ENCODE data around the gene RNF114. TPM values are rescaled to one million over a fixed set of nuclear protein-coding genes. Genes with fewer than 3 reads are reported as not detected.

Gene RNF114
- total and polyA plus RNA-seq, 2 experiments from 2014 or later: 65.8 to 93.7 TPM

GRCh38 chr20:50001784-50002311, 65.7 kb downstream of the RNF114 start:
- no peaks in the 10 kb centered on the region for H3K79me2 ChIP-seq

GRCh38 chr20:50003253-50003656, 67.1 kb downstream of the RNF114 start:
- H3K4me3 ChIP-seq: no peak overlapping the region
- no peaks in the 10 kb centered on the region for H3K9me2 ChIP-seq (replicated peaks; ENCODE audit: insufficient read depth)
- H3K4me1 ChIP-seq (ENCODE audit: insufficient read depth): no peaks in the 10 kb centered on the region
- peak; percentile 67 for DNase-seq (ENCODE audit: low spot score)
- H3K4me2 ChIP-seq: no peak overlapping the region
- H2AFZ ChIP-seq: no peak overlapping the region
- no peaks in the 10 kb centered on the region for H3K36me3 ChIP-seq (replicated peaks; ENCODE audit: insufficient read depth, low read depth)
- no peaks in the 10 kb centered on the region for H3K27me3 ChIP-seq
- WGBS (ENCODE audit: low lambda C conversion rate, missing lambda C conversion rate): 78% methylated on average over 4 of the region's 4 CpGs
- no peaks in the 10 kb centered on the region for H4K20me1 ChIP-seq (ENCODE audit: insufficient read depth, poor library complexity, severe bottlenecking)
- H3K9me3 ChIP-seq (ENCODE audit: low read depth): no peaks in the 10 kb centered on the region
- no peak for TF ChIP-seq EZH2 (IDR thresholded peaks at IDR 0.05; ENCODE audit: borderline replicate concordance)
- H3K79me2 ChIP-seq: no peaks in the 10 kb centered on the region
- no peak overlapping the region for H3K27ac ChIP-seq

More at GRCh38 chr20:50001784-50002311, 65.7 kb downstream of the RNF114 start:
- no peaks in the 10 kb centered on the region for H3K9me3 ChIP-seq (ENCODE audit: low read depth)
- H4K20me1 ChIP-seq (ENCODE audit: insufficient read depth, poor library complexity, severe bottlenecking): no peaks in the 10 kb centered on the region
- no peaks in the 10 kb centered on the region for H3K4me1 ChIP-seq (ENCODE audit: insufficient read depth)
- DNase-seq (ENCODE audit: low spot score): no peak
- H3K36me3 ChIP-seq (replicated peaks; ENCODE audit: insufficient read depth, low read depth): no peaks in the 10 kb centered on the region
- no peak overlapping the region for H3K4me3 ChIP-seq
- no peak overlapping the region for H3K27ac ChIP-seq
- H3K4me2 ChIP-seq: no peak overlapping the region
- TF ChIP-seq, protein P1, sequence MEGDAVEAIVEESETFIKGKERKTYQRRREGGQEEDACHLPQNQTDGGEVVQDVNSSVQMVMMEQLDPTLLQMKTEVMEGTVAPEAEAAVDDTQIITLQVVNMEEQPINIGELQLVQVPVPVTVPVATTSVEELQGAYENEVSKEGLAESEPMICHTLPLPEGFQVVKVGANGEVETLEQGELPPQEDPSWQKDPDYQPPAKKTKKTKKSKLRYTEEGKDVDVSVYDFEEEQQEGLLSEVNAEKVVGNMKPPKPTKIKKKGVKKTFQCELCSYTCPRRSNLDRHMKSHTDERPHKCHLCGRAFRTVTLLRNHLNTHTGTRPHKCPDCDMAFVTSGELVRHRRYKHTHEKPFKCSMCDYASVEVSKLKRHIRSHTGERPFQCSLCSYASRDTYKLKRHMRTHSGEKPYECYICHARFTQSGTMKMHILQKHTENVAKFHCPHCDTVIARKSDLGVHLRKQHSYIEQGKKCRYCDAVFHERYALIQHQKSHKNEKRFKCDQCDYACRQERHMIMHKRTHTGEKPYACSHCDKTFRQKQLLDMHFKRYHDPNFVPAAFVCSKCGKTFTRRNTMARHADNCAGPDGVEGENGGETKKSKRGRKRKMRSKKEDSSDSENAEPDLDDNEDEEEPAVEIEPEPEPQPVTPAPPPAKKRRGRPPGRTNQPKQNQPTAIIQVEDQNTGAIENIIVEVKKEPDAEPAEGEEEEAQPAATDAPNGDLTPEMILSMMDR (IDR thresholded peaks at IDR 0.05; ENCODE audit: poor library complexity): no peak
- no peak for TF ChIP-seq EZH2phosphoT487 (IDR thresholded peaks at IDR 0.05; ENCODE audit: low read depth, severe bottlenecking, unreplicated experiment)
- TF ChIP-seq EZH2 (IDR thresholded peaks at IDR 0.05; ENCODE audit: borderline replicate concordance): no peak
- WGBS (ENCODE audit: low lambda C conversion rate, missing lambda C conversion rate): 96% methylated on average over 8 of the region's 9 CpGs
- no peak overlapping the region for H2AFZ ChIP-seq
- H3K9me2 ChIP-seq (replicated peaks; ENCODE audit: insufficient read depth): no peaks in the 10 kb centered on the region
- H3K27me3 ChIP-seq: no peaks in the 10 kb centered on the region

Small RNA genes lying within 50 kb of the gene (small RNA-seq; reads per million reads assigned to genes)
- gene RF00017: not detected
- not detected for gene RF00019
- gene RNU6-147P: not detected

Other genes with a start within 250 kb of the RNF114 start
- 41.8 and 42.5 TPM in 2 replicates for gene B4GALT5, start 222.5 kb upstream of the RNF114 start, total RNA-seq
- 12.0 and 12.9 TPM in 2 replicates for gene B4GALT5, start 222.5 kb upstream of the RNF114 start, polyA plus RNA-seq
- 6.7 and 10.4 TPM in 2 replicates for gene SLC9A8, start 123.6 kb upstream of the RNF114 start, total RNA-seq
- 4.9 and 8.2 TPM in 2 replicates for gene SLC9A8, start 123.6 kb upstream of the RNF114 start, polyA plus RNA-seq
- 4.9 and 5.9 TPM in 2 replicates for gene SPATA2, start 20.9 kb upstream of the RNF114 start, total RNA-seq
- 9.6 and 10.1 TPM in 2 replicates for gene SPATA2, start 20.9 kb upstream of the RNF114 start, polyA plus RNA-seq
- 2.9 and 3.0 TPM in 2 replicates for gene SNAI1, start 46.6 kb downstream of the RNF114 start, total RNA-seq
- gene SNAI1, start 46.6 kb downstream of the RNF114 start, polyA plus RNA-seq: 8.4 and 9.8 TPM in 2 replicates
- 57.7 and 64.0 TPM in 2 replicates for gene UBE2V1, start 176.8 kb downstream of the RNF114 start, total RNA-seq
- 112 and 114 TPM in 2 replicates for gene UBE2V1, start 176.8 kb downstream of the RNF114 start, polyA plus RNA-seq
- 24.5 and 29.5 TPM in 2 replicates for gene PEDS1, start 217.3 kb downstream of the RNF114 start, total RNA-seq
- 39.1 and 46.2 TPM in 2 replicates for gene PEDS1, start 217.3 kb downstream of the RNF114 start, polyA plus RNA-seq